ENCODE results near the gene FRMD8.

Gene FRMD8

GRCh38 chr11:65417702-65418430 lies 31.4 kb downstream of the FRMD8 start:
- in situ Hi-C loops (cut with HindIII; ENCODE audit: low sequenced_read_pairs) = no loop called here
- DNase-seq (ENCODE audit: low read depth, low spot score) = peak; percentile 60
- no peak overlapping the region for H3K4me3 ChIP-seq (ENCODE audit: low read depth, low read length)
- no peak for TF ChIP-seq CTCF (IDR thresholded peaks at IDR 0.05; ENCODE audit: low read depth, low read length)

GRCh38 chr11:65418431-65418680 lies 31.9 kb downstream of the FRMD8 start:
- in situ Hi-C loops (cut with HindIII; ENCODE audit: low sequenced_read_pairs) = no loop called here
- no peak for DNase-seq (ENCODE audit: low read depth, low spot score)
- H3K4me3 ChIP-seq (ENCODE audit: low read depth, low read length) = peak overlapping the region; percentile 1
- no peak for TF ChIP-seq CTCF (IDR thresholded peaks at IDR 0.05; ENCODE audit: low read depth, low read length)

- no peak for TF ChIP-seq CTCF (IDR thresholded peaks at IDR 0.05; ENCODE audit: low read depth, low read length)
- in situ Hi-C loops (cut with HindIII; ENCODE audit: low sequenced_read_pairs) = no loop called here
- DNase-seq (ENCODE audit: low read depth, low spot score) = peak; percentile 95
- peak overlapping the region; percentile 8 for H3K4me3 ChIP-seq (ENCODE audit: low read depth, low read length)
Observed at GRCh38 chr11:65418681-65419459, 32.4 kb downstream of the FRMD8 start.

- no peak for TF ChIP-seq CTCF (IDR thresholded peaks at IDR 0.05; ENCODE audit: low read depth, low read length)
- DNase-seq (ENCODE audit: low read depth, low spot score) = no peak
- in situ Hi-C loops (cut with HindIII; ENCODE audit: low sequenced_read_pairs) = no loop called here
- H3K4me3 ChIP-seq (ENCODE audit: low read depth, low read length) = peak overlapping the region; percentile 8
Observed at GRCh38 chr11:65419460-65419771, 33.0 kb downstream of the FRMD8 start.

GRCh38 chr11:65419772-65420481 lies 33.5 kb downstream of the FRMD8 start:
- peak; percentile 94 for DNase-seq (ENCODE audit: low read depth, low spot score)
- H3K4me3 ChIP-seq (ENCODE audit: low read depth, low read length) = no peak overlapping the region
- no peak for TF ChIP-seq CTCF (IDR thresholded peaks at IDR 0.05; ENCODE audit: low read depth, low read length)
- in situ Hi-C loops (cut with HindIII; ENCODE audit: low sequenced_read_pairs) = loop anchor here (5.0 kb wide), 1 partner anchor 77 kb away; the partner anchor contains the start of gene MALAT1

GRCh38 chr11:65420506-65420905 lies 34.1 kb downstream of the FRMD8 start:
- no peak overlapping the region for H3K4me3 ChIP-seq (ENCODE audit: low read depth, low read length)
- DNase-seq (ENCODE audit: low read depth, low spot score) = peak; percentile 10
- TF ChIP-seq CTCF (IDR thresholded peaks at IDR 0.05; ENCODE audit: low read depth, low read length) = no peak
- in situ Hi-C loops (cut with HindIII; ENCODE audit: low sequenced_read_pairs) = loop anchor here (5.0 kb wide), 1 partner anchor 77 kb away; the partner anchor contains the start of gene MALAT1

All from astrocyte of the spinal cord (primary cell).